HL-60 (cell line): ENCODE measurements around the gene DGKH.

Experiments used
- CTCF ChIP-seq: IDR thresholded peaks from one replicate; pipeline ENCODE4 v1.5.1; 2011; ENCODE audit warnings: low read length, control low read depth, inconsistent platforms; ENCODE audit not compliant: insufficient read depth
- GABPA ChIP-seq: IDR thresholded peaks from 2 replicates; pipeline ENCODE4 v1.6.1; 2012; ENCODE audit warnings: low read depth
- POLR2AphosphoS5 ChIP-seq: IDR thresholded peaks from 2 replicates; pipeline ENCODE4 v1.6.1; 2012; ENCODE audit warnings: low read depth
- REST ChIP-seq: IDR thresholded peaks from 2 replicates; pipeline ENCODE4 v1.6.1; 2012; ENCODE audit warnings: low read depth; ENCODE audit not compliant: insufficient replicate concordance
- SPI1 ChIP-seq: IDR thresholded peaks from 2 replicates; pipeline ENCODE4 v1.6.1; 2012; ENCODE audit warnings: low read depth, mild to moderate bottlenecking, borderline replicate concordance

- TF ChIP-seq REST (no peak), CTCF (no peak), POLR2AphosphoS5 (no peak), GABPA (no peak), SPI1 (no peak)
Observed at GRCh38 chr13:42054798-42055499, 6.5 kb downstream of the DGKH start.
